Measurements from ENCODE around the gene PIP5K1C.
A peak's percentile ranks its signal among the peaks of the same experiment; 100 is the strongest.

PIP5K1C gene

GRCh38 chr19:3607303-3608078, 92.8 kb downstream of the PIP5K1C start:
- DNase-seq: no peak

GRCh38 chr19:3606690-3607289, 93.5 kb downstream of the PIP5K1C start, which contains the start of gene TBXA2R:
TSS of gene TBXA2R (minus strand) at chr19:3606875. CDS start at chr19:3600634, 6,241 bp downstream.
- peak; percentile 64 for DNase-seq

- no peak for DNase-seq
Measured at GRCh38 chr19:3606174-3606689, 94.0 kb downstream of the PIP5K1C start.

- DNase-seq: no peak
Measured at GRCh38 chr19:3605770-3606169, 94.5 kb downstream of the PIP5K1C start.

GRCh38 chr19:3605361-3605760, 94.9 kb downstream of the PIP5K1C start:
- DNase-seq: no peak

GRCh38 chr19:3604987-3605343, 95.3 kb downstream of the PIP5K1C start:
- no peak for DNase-seq

- DNase-seq: no peak
Measured at GRCh38 chr19:3604227-3604986, 95.9 kb downstream of the PIP5K1C start.

- no peak for DNase-seq
Measured at GRCh38 chr19:3603121-3603811, 97.0 kb downstream of the PIP5K1C start.

GRCh38 chr19:3601021-3601420, 99.2 kb downstream of the PIP5K1C start:
- DNase-seq: no peak

- DNase-seq: no peak
Measured at GRCh38 chr19:3599776-3600187, 100.5 kb downstream of the PIP5K1C start.

- no peak for DNase-seq
Measured at GRCh38 chr19:3595521-3596061, 104.7 kb downstream of the PIP5K1C start.

- no peak for DNase-seq
Measured at GRCh38 chr19:3593156-3593555, 107.1 kb downstream of the PIP5K1C start.

GRCh38 chr19:3591876-3592613, 108.2 kb downstream of the PIP5K1C start:
- DNase-seq: no peak

GRCh38 chr19:3590991-3591659, 109.1 kb downstream of the PIP5K1C start:
- DNase-seq: no peak

- DNase-seq: no peak
Measured at GRCh38 chr19:3589949-3590348, 110.3 kb downstream of the PIP5K1C start.

GRCh38 chr19:3589439-3589838, 110.8 kb downstream of the PIP5K1C start:
- DNase-seq: no peak

- no peak for DNase-seq
Measured at GRCh38 chr19:3586707-3587346, 113.4 kb downstream of the PIP5K1C start.

GRCh38 chr19:3586127-3586626, 114.1 kb downstream of the PIP5K1C start:
- no peak for DNase-seq

- no peak for DNase-seq
Measured at GRCh38 chr19:3585301-3586126, 114.8 kb downstream of the PIP5K1C start, which contains the start of gene GIPC3. TSS of gene GIPC3 (plus strand) at chr19:3585478. CDS start at chr19:3585598, 120 bp downstream.
